GM03348 (cell line): ENCODE results near the gene WIPF2.

Experiments
- DNase-seq: peaks from one replicate; pipeline ENCODE4 v3.0.0; 2012; ENCODE audit warnings: low spot score

The WIPF2 gene

DNA sequence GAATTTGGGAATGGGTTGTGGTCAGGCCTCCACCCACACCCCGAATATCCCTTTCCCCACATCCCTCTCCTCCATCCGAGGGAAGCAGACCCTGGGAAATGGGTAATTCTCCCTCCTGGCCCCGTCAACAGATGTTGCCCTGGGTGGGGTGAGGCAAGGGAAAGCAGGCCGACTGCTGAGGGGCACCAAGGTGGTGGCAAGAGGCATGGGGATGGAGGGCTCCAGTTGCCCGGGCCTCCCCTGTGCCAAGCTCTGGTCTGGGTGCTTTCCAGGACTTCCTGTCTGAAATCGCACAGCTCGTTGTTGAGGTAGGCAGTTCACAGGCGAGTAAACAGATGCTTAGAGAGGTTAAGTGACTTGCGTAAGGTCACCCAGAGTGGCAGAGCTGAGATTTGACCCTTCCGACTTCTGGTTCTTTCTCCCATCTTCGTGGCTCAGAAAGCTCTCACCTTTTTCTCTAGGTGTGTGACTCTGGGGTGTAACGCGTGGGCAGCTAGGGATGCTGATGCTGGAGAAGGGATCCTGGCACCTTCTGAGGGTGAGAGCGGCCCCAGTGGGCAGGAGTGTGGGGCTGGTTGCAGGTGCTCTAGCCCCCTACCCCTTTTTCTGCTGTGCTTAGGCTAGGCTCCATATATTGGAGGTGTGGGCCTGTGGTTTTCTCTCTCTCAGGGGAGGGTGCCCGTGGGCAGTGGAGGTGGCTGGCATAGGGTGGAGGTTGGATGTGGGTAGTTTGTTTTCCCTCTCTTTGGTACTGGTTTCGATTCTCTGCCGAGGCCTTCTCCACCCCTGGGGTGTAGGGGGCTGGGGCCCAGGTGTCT lies 107.1 kb downstream of the WIPF2 start:
- no peak for DNase-seq

DNA sequence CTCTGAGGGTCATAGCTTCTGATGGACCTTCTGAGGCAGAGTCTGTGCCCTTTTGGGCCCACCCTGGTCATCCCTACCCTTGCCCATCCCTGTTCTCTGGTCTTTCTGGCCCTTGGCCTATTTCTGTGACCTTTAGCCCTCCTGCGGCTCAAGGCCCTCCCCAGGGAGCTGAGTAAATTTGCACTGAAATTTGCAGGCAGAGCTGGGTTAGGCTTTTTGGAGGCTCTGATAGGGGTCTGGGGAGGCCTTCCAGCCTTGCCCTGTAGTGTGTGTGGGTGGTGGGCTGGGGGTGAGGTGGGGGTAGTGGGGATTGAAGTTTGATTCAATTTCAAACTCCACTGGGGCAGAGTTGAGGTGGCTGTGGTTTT lies 107.7 kb downstream of the WIPF2 start:
- DNase-seq = no peak

DNA sequence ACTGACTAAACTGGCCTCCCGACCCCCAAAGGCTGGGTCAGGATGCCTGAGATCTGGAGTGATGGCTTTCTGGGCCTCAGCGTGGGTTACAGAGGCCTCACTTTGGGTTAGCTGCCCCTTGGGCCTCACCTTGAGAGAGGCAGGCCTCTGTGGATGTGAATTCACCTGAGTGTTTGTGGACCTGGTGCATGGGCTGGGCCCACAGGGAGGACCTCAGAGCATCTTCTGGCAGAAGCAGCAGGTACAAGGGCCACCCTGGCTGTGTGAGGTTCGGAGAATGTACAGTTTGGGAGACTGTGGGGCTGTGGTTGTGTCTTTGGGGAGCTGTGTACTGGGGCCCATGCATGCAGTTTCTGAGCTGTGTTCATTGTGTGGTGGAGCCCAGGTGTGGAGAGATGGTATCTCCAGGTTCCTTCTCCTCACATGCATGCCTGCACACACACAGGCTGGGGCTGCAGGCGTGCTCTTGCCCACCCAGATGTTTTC lies 108.2 kb downstream of the WIPF2 start:
- no peak for DNase-seq

DNA sequence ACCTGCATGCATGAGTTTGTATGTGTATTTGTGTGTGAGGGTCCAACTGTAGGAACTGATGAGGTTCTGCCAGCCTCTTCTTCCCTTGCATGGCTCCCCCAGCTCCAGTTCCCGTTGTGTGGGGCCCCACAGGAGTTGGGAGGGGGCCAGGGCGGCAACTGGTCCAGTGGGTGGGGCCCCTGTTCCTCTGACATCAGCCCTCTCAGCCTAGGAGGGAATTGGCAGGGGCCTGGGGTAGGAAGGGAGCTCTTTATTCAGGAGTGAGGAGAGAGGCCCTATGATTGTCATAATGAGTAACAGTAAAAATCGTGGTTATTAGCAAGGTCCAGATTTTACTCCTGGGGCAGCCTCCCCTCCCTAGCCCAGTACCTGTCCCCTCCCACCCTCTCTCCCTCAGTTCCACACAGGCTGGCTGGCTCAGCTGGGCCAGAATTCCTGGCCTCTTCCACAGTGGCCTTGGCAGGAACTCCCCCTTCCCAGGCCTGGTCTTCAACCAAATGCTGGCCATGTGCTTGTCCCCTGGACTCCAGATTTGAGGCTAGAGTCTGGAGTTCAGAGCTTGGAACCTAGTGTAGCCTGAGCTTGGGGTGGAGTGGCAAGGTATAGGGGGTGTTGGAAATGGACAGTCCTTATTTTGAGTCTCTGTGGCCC lies 108.8 kb downstream of the WIPF2 start:
- no peak for DNase-seq

DNA sequence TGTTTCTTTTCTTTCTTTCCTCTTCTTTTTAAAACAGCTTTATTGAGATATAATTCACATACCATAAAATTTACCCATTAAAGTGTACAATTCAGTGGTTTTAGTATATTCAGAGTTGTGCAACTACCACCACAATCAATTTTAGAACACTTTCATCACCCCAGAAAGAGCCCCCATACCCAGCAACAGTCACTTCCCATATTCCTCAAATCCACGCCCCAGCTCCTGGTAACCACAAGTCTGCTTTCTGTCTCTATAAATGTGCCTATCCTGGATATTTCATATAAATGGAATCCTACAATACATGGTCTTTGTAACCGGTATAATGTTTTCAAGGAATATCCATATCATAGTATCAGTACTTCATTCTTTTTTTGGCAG lies 109.3 kb downstream of the WIPF2 start:
- no peak for DNase-seq

DNA sequence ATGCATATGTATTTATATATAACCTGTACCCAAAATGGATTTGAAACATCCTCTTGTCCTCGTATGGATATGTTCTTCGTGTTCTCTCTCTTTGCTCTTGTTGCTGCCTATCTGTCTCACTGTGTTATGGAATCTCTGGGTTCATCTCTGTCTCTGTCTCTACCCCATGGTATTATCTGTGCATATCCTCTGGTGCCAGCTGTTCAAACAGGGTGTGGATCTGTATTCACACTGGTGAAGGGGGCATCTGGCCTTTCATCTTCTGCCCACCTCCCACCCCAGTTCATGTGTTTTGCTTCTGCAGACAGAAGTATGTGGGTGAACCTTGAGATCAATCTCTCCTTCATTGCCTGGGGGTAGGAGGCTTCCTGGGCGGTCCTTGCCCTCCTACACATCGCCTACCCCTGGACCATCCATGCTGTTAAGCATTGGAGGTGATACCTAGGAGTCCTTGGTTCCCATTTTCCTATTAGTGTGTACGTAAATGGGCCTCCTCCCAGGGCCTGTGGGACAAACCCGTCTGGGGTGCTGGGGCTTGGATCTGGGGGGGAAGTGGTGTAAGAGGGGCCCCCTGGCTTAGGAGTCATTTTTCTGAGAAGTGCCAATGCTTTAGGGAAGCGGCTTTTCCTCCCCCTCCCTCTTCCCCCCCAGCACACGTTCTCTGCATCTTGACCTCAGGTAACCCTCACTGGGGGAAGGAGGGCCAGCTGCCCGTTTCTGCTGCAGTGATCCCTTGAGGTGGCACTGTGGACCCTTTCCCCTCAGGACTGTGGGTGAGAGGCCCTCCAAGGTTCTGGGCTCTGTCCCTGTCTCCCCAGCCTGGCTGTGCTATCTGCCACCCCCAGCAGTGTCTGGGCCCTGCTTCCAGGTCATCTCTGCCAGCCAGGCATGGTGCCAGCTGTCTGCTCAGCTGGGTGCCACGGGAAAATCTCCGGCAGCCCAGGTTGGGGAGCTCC lies 111.0 kb downstream of the WIPF2 start:
- no peak for DNase-seq

DNA sequence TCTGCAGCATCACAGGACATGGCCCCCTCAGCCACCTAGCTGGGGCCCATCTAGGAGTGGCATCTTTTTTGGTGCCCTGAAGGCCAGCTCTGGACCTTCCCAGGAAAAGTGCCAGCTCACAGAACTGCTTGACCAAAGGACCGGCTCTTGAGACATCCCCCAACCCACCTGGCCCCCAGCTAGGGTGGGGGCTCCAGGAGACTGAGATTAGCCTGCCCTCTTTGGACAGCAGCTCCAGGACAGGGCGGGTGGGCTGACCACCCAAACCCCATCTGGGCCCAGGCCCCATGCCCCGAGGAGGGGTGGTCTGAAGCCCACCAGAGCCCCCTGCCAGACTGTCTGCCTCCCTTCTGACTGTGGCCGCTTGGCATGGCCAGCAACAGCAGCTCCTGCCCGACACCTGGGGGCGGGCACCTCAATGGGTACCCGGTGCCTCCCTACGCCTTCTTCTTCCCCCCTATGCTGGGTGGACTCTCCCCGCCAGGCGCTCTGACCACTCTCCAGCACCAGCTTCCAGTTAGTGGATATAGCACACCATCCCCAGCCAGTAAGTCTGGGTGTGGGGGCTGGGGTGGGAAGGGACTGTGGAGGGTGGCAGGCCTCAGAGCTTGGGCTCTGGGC lies 111.9 kb downstream of the WIPF2 start:
- DNase-seq = no peak

DNA sequence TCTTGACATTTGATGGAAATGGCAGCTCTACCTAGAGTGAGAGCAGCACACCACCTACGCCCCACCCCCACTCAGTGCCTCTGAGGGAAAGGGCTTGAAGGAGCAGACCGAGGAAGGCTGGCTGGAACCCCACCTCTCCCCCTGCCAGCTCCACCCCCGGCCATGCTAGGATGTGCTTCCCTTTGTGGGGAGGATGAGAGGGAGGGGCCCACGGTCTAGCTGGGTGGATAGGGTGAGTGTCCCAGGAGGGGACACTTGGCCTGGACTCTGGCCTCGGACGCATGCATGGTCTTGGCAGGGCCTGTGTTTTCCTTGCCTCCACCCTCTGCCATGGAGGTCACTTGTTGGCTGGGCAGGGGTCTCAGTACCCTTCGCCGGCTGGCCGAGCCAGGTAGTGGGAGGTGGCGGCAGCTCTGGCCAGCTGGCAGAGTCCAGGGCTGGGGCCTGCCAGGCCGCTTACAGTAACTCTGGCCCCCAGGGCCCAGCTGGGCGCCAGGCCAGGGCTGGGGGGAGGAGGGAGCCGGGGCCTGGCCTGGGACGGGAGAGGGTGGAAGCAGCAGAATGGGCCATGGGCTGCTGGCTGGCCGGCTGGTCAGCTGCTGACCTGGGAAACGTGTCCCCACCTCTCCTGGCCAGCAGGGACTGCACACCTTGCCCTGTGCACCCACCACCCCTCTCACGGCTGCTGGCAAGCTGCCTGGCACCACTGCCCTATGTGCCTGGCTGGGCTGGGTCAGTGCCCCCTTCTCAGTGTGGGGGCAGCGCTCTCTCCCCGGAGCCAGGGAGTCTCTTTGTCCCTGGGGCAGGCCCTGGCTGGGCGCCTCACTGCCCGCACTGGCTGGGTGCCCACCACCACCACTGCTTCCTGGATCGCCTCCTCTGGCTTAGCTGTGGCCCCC lies 112.9 kb downstream of the WIPF2 start:
- peak; percentile 90 for DNase-seq
